Hepatocyte (in vitro differentiated cells): Measurements from ENCODE around the gene KATNB1. TPM values are rescaled to one million over a fixed set of nuclear protein-coding genes. Genes with fewer than 3 reads are reported as not detected.
A peak's percentile ranks its signal among the peaks of the same experiment; 100 is the strongest.

Experiments used
- DNase-seq: peaks from one replicate; pipeline ENCODE4 v3.0.0-alpha.2; 2016; ENCODE audit warnings: low spot score
- H2AFZ ChIP-seq: fragments of 200-600 bp; sonication (generic); 2 replicates; pipeline ENCODE4 v1.6.0; 2016; ENCODE audit warnings: antibody characterized with exemption, mild to moderate bottlenecking
- H3K27ac ChIP-seq: fragments of 200-600 bp; sonication (generic); 2 replicates; pipeline ENCODE4 v1.5.1; 2016; ENCODE audit warnings: mild to moderate bottlenecking
- H3K27me3 ChIP-seq: fragments of 200-600 bp; sonication (generic); 2 replicates; pipeline ENCODE4 v1.6.1; 2016
- H3K36me3 ChIP-seq: fragments of 200-600 bp; sonication (generic); replicated peaks from 2 replicates; pipeline ENCODE4 v1.5.1; 2016; ENCODE audit warnings: low read depth; ENCODE audit not compliant: insufficient read depth
- H3K4me1 ChIP-seq: fragments of 200-600 bp; sonication (generic); 2 replicates; pipeline ENCODE4 v1.5.1; 2016; ENCODE audit warnings: mild to moderate bottlenecking, moderate library complexity; ENCODE audit not compliant: insufficient read depth
- H3K4me2 ChIP-seq: fragments of 200-600 bp; sonication (generic); 2 replicates; pipeline ENCODE4 v1.6.0; 2016
- H3K4me3 ChIP-seq: fragments of 200-600 bp; sonication (generic); 2 replicates; pipeline ENCODE4 v1.5.1; 2016; ENCODE audit warnings: mild to moderate bottlenecking
- H3K79me2 ChIP-seq: fragments of 200-600 bp; sonication (generic); 2 replicates; pipeline ENCODE4 v1.6.0; 2017; ENCODE audit warnings: mild to moderate bottlenecking
- H3K9me2 ChIP-seq: fragments of 200-600 bp; sonication (generic); replicated peaks from 2 replicates; pipeline ENCODE4 v1.6.0; 2017; ENCODE audit warnings: mild to moderate bottlenecking; ENCODE audit not compliant: insufficient read depth
- H3K9me3 ChIP-seq: fragments of 200-600 bp; sonication (generic); 2 replicates; pipeline ENCODE4 v1.5.1; 2016; ENCODE audit warnings: low read depth, mild to moderate bottlenecking
- H4K20me1 ChIP-seq: fragments of 200-600 bp; sonication (generic); 2 replicates; pipeline ENCODE4 v1.6.0; 2016; ENCODE audit warnings: mild to moderate bottlenecking; ENCODE audit not compliant: insufficient read depth, poor library complexity, severe bottlenecking
- CTCF ChIP-seq: fragments of 200-600 bp; sonication (generic); IDR thresholded peaks from 2 replicates; pipeline ENCODE4 v1.5.1; 2016; ENCODE audit warnings: antibody characterized with exemption, mild to moderate bottlenecking; ENCODE audit not compliant: poor library complexity
- EZH2 ChIP-seq: fragments of 200-600 bp; sonication (generic); IDR thresholded peaks from 2 replicates; pipeline ENCODE4 v1.6.1; 2016; ENCODE audit warnings: antibody characterized with exemption, mild to moderate bottlenecking, borderline replicate concordance
- EZH2phosphoT487 ChIP-seq: fragments of 200-600 bp; sonication (generic); IDR thresholded peaks from one replicate; pipeline ENCODE4 v1.6.1; 2018; ENCODE audit warnings: antibody characterized with exemption, mild to moderate bottlenecking, low read depth, moderate library complexity; ENCODE audit not compliant: unreplicated experiment, severe bottlenecking
- WGBS: methylation state at CpG from one replicate; pipeline ENCODE4 v1.1.6; 2016; ENCODE audit warnings: low lambda C conversion rate; ENCODE audit errors: missing lambda C conversion rate; 5-methylcytosine and 5-hydroxymethylcytosine counted together
- polyA plus RNA-seq: library from polyadenylated mRNA; unstranded; fragments of >200 nt; fragmentation: Nextera tagmentation; extraction: Ambion mirVana; gene quantifications from 2 replicates; pipeline ENCODE4 v1.2.1, GENCODE V29; 2016
- total RNA-seq: library from RNA; depleted of rRNA; stranded (reverse); fragments of >200 nt; gene quantifications from 2 replicates; pipeline ENCODE4 v1.2.3, GENCODE V29; 2014

The KATNB1 gene
- total and polyA plus RNA-seq, 2 experiments from 2014 or later = 12.3 to 15.3 TPM

GRCh38 chr16:57764006-57764340, 28.4 kb downstream of the KATNB1 start:
- 98% methylated on average over 9 of the region's 9 CpGs for WGBS
- H3K36me3 ChIP-seq = no peaks in the 10 kb centered on the region
- H3K9me3 ChIP-seq = no peaks in the 10 kb centered on the region
- no peak overlapping the region for H3K27ac ChIP-seq
- no peak for TF ChIP-seq EZH2phosphoT487
- no peak for TF ChIP-seq CTCF
- no peak for TF ChIP-seq EZH2
- no peak overlapping the region for H2AFZ ChIP-seq
- H3K4me3 ChIP-seq = no peak overlapping the region
- no peaks in the 10 kb centered on the region for H3K9me2 ChIP-seq
- no peak for DNase-seq
- no peak overlapping the region for H3K4me2 ChIP-seq
- H4K20me1 ChIP-seq = no peaks in the 10 kb centered on the region
- H3K4me1 ChIP-seq = no peaks in the 10 kb centered on the region
- H3K79me2 ChIP-seq = no peaks in the 10 kb centered on the region
- H3K27me3 ChIP-seq = no peaks in the 10 kb centered on the region

GRCh38 chr16:57764341-57765159, 29.0 kb downstream of the KATNB1 start:
- Histone ChIP-seq H3K36me3 (no peaks in the 10 kb centered on the region), H3K4me1 (no peaks in the 10 kb centered on the region), H3K27ac (no peak overlapping the region), H3K9me3 (no peaks in the 10 kb centered on the region), H2AFZ (no peak overlapping the region), H3K4me2 (no peak overlapping the region), H3K4me3 (no peak overlapping the region), H4K20me1 (no peaks in the 10 kb centered on the region), H3K79me2 (no peaks in the 10 kb centered on the region), H3K27me3 (no peaks in the 10 kb centered on the region), H3K9me2 (no peaks in the 10 kb centered on the region)
- peak; percentile 62 for DNase-seq
- WGBS = 54% methylated on average over 4 of the region's 6 CpGs
- no peak for TF ChIP-seq CTCF
- TF ChIP-seq EZH2 = no peak
- TF ChIP-seq EZH2phosphoT487 = no peak

DNA sequence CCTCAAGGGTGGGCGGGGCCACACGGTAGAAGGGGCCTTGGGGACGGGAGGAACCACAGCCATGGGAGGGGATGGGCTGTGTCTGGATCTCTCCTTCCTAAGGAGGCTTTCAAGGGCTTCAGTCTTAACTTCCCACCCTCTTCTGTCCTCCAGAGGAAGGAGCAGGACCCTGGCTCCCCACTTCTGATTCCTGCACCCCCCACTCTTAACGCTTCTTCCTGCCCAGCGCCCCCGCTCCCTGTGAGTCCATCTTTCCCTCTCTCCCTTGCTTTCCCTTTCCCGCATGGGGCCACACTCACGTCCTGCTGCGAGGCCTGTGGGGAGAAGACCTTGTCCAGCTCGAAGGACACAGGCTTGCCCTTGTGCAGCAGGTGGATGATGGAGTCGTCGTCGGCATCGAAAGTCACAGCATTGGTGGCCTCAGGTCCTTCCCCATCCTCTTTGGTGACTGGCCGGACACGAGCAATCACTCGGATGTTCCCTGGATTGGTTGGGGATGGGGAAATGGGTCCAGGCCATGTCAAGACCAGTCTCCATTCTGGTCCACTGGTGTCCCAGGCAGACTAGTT, 29.7 kb downstream of the KATNB1 start:
- 99% methylated on average over 14 of the region's 17 CpGs for WGBS
- Histone ChIP-seq H3K4me3 (no peak overlapping the region), H3K4me2 (no peak overlapping the region), H2AFZ (no peak overlapping the region), H3K27me3 (no peaks in the 10 kb centered on the region), H3K4me1 (no peaks in the 10 kb centered on the region), H3K27ac (no peak overlapping the region), H4K20me1 (no peaks in the 10 kb centered on the region), H3K79me2 (no peaks in the 10 kb centered on the region), H3K9me3 (no peaks in the 10 kb centered on the region), H3K36me3 (no peaks in the 10 kb centered on the region), H3K9me2 (no peaks in the 10 kb centered on the region)
- DNase-seq = no peak
- no peak for TF ChIP-seq EZH2

- Histone ChIP-seq H4K20me1 (no peaks in the 10 kb centered on the region), H3K4me1 (no peaks in the 10 kb centered on the region), H3K9me3 (no peaks in the 10 kb centered on the region), H3K27me3 (no peaks in the 10 kb centered on the region), H3K36me3 (no peaks in the 10 kb centered on the region), H3K9me2 (no peaks in the 10 kb centered on the region), H2AFZ (no peak overlapping the region), H3K79me2 (no peaks in the 10 kb centered on the region), H3K4me3 (no peak overlapping the region), H3K4me2 (no peak overlapping the region), H3K27ac (no peak overlapping the region)
- WGBS = 98% methylated on average over 15 of the region's 15 CpGs
- DNase-seq = no peak
- TF ChIP-seq CTCF (no peak), EZH2phosphoT487 (no peak), EZH2 (no peak)
Observed at GRCh38 chr16:57766714-57767348, 31.3 kb downstream of the KATNB1 start.
